WTC11 (cell line): Measurements from ENCODE around the gene KANSL1L. TPM values are rescaled to one million over a fixed set of nuclear protein-coding genes. Genes with fewer than 3 reads are reported as not detected.

Experiments
- ATAC-seq: fragments of 200-7000 bp; cut with Tn5 transposase; 2 replicates; pipeline ENCODE4 v1.10.0; 2021; ENCODE audit warnings: mild to moderate bottlenecking, moderate library complexity
- CTCF ChIA-PET: fragments of 300-600 bp; sonication (Branson Sonifier 250); formaldehyde crosslinking; loops from one replicate; lab custom pipeline; 2021; ENCODE audit warnings: antibody characterized with exemption; lab: Charles Lee
- POLR2A ChIA-PET: fragments of 350-600 bp; sonication (Branson Sonifier 250); formaldehyde crosslinking; loops from one replicate; lab custom pipeline; 2021; ENCODE audit warnings: antibody characterized with exemption; lab: Charles Lee
- DNase-seq: peaks from one replicate; pipeline ENCODE4 v3.0.0; 2021; ENCODE audit warnings: low spot score
- H3K27ac Mint-ChIP-seq: 2 replicates; pipeline ENCODE4 v1.8.0; 2021; ENCODE audit warnings: mixed read lengths
- H3K27me3 Mint-ChIP-seq: 2 replicates; pipeline ENCODE4 v1.8.0; 2021; ENCODE audit warnings: low read depth, mild to moderate bottlenecking, moderate library complexity, mixed read lengths
- H3K36me3 Mint-ChIP-seq: 2 replicates; pipeline ENCODE4 v1.8.0; 2021; ENCODE audit warnings: mixed read lengths
- H3K4me1 Mint-ChIP-seq: 2 replicates; pipeline ENCODE4 v1.8.0; 2022; ENCODE audit warnings: mixed read lengths
- H3K4me3 Mint-ChIP-seq: 2 replicates; pipeline ENCODE4 v1.8.0; 2021; ENCODE audit warnings: mild to moderate bottlenecking, moderate library complexity, mixed read lengths
- H3K9me3 Mint-ChIP-seq: 2 replicates; pipeline ENCODE4 v1.8.0; 2021; ENCODE audit warnings: mixed read lengths
- AR ChIP-seq: fragments of 250-450 bp; sonication (Bioruptor Pico); IDR thresholded peaks from 2 replicates; pipeline ENCODE4 v1.9.0; 2021; ENCODE audit warnings: mild to moderate bottlenecking
- ATF3 ChIP-seq: sonication (generic); formaldehyde crosslinking; conservative IDR thresholded peaks from 2 replicates; pipeline ENCODE4 v1.8.1; 2022; ENCODE audit warnings: mild to moderate bottlenecking, missing genetic modification reagents
- ETV6 ChIP-seq: sonication (generic); formaldehyde crosslinking; IDR thresholded peaks from 2 replicates; pipeline ENCODE4 v1.8.1; 2022; ENCODE audit warnings: mild to moderate bottlenecking, missing genetic modification reagents
- FOXK1 ChIP-seq: sonication (generic); formaldehyde crosslinking; IDR thresholded peaks from 2 replicates; pipeline ENCODE4 v1.8.0; 2022; ENCODE audit warnings: mild to moderate bottlenecking, moderate library complexity, missing genetic modification reagents
- FOXP1 ChIP-seq: sonication (generic); formaldehyde crosslinking; IDR thresholded peaks from 2 replicates; pipeline ENCODE4 v1.8.0; 2022; ENCODE audit warnings: missing genetic modification reagents, mild to moderate bottlenecking, moderate library complexity, borderline replicate concordance
- GRHL2 ChIP-seq: fragments of 250-450 bp; sonication (Bioruptor Pico); IDR thresholded peaks from 2 replicates; pipeline ENCODE4 v1.8.0; 2022; ENCODE audit warnings: mild to moderate bottlenecking, moderate library complexity; ENCODE audit not compliant: insufficient replicate concordance, severe bottlenecking
- JAZF1 ChIP-seq: fragments of 250-450 bp; sonication (Bioruptor Pico); IDR thresholded peaks from 2 replicates; pipeline ENCODE4 v1.9.0; 2021; ENCODE audit warnings: moderate library complexity, mild to moderate bottlenecking, inconsistent platforms
- NFYB ChIP-seq: sonication (generic); formaldehyde crosslinking; conservative IDR thresholded peaks from 2 replicates; pipeline ENCODE4 v1.8.0; 2022; ENCODE audit warnings: low read depth, missing genetic modification reagents
- PRRX2 ChIP-seq: fragments of 250-450 bp; sonication (Bioruptor Pico); IDR thresholded peaks from 2 replicates; pipeline ENCODE4 v1.8.0; 2021; ENCODE audit warnings: mild to moderate bottlenecking
- RELA ChIP-seq: sonication (generic); formaldehyde crosslinking; IDR thresholded peaks from 2 replicates; pipeline ENCODE4 v1.8.1; 2022; ENCODE audit warnings: missing genetic modification reagents, mild to moderate bottlenecking, borderline replicate concordance
- SOX15 ChIP-seq: fragments of 250-450 bp; sonication (Bioruptor Pico); IDR thresholded peaks from 2 replicates; pipeline ENCODE4 v1.9.0; 2021; ENCODE audit warnings: mild to moderate bottlenecking
- SP1 ChIP-seq: sonication (generic); formaldehyde crosslinking; conservative IDR thresholded peaks from 2 replicates; pipeline ENCODE4 v1.8.1; 2022; ENCODE audit warnings: missing genetic modification reagents
- TEAD4 ChIP-seq: sonication (generic); formaldehyde crosslinking; IDR thresholded peaks from 2 replicates; pipeline ENCODE4 v1.8.0; 2022; ENCODE audit warnings: mild to moderate bottlenecking, missing genetic modification reagents
- ZBTB21 ChIP-seq: sonication (generic); formaldehyde crosslinking; IDR thresholded peaks from 2 replicates; pipeline ENCODE4 v1.8.1; 2023; ENCODE audit warnings: mild to moderate bottlenecking, missing genetic modification reagents, borderline replicate concordance
- ZNF219 ChIP-seq: sonication (generic); formaldehyde crosslinking; IDR thresholded peaks from 2 replicates; pipeline ENCODE4 v1.8.0; 2023; ENCODE audit warnings: missing genetic modification reagents, mild to moderate bottlenecking, borderline replicate concordance
- ZNF263 ChIP-seq: sonication (generic); formaldehyde crosslinking; IDR thresholded peaks from 2 replicates; pipeline ENCODE4 v1.8.1; 2022; ENCODE audit warnings: low read depth, mild to moderate bottlenecking, moderate library complexity, missing genetic modification reagents
- ZNF317 ChIP-seq: sonication (generic); formaldehyde crosslinking; IDR thresholded peaks from 2 replicates; pipeline ENCODE4 v1.8.1; 2023; ENCODE audit warnings: low read depth, mild to moderate bottlenecking, moderate library complexity, missing genetic modification reagents, borderline replicate concordance
- ZNF416 ChIP-seq: fragments of 250-450 bp; sonication (Bioruptor Pico); IDR thresholded peaks from 2 replicates; pipeline ENCODE4 v1.9.0; 2021; ENCODE audit warnings: mild to moderate bottlenecking, inconsistent platforms
- total RNA-seq: library from RNA; stranded (reverse); gene quantifications from 3 replicates; pipeline ENCODE4 v1.2.3, GENCODE V29; 2021
- TF ChIP-seq, protein P1 (sequence below): sonication (generic); formaldehyde crosslinking; IDR thresholded peaks from 2 replicates; pipeline ENCODE4 v1.8.1; 2023; ENCODE audit warnings: mild to moderate bottlenecking, missing genetic modification reagents
- TF ChIP-seq, protein P2 (sequence below): fragments of 250-450 bp; sonication (Bioruptor Pico); IDR thresholded peaks from 2 replicates; pipeline ENCODE4 v1.9.0; 2021; ENCODE audit warnings: mild to moderate bottlenecking, borderline replicate concordance
- TF ChIP-seq, protein P3 (sequence below): sonication (generic); formaldehyde crosslinking; IDR thresholded peaks from 2 replicates; pipeline ENCODE4 v1.8.1; 2022; ENCODE audit warnings: mild to moderate bottlenecking, missing genetic modification reagents, moderate library complexity, borderline replicate concordance

Gene KANSL1L
- total RNA-seq, 1 experiment from 2014 or later = 11.4 TPM

- no peaks in the 10 kb centered on the region for H3K9me3 Mint-ChIP-seq
- CTCF ChIA-PET = no interaction called here
- H3K4me1 Mint-ChIP-seq = no peaks in the 10 kb centered on the region
- DNase-seq (no peak), ATAC-seq (no peak)
- TF ChIP-seq AR (CRISPR knock-in tag) = no peak
- TF ChIP-seq SP1 (CRISPR knock-in tag) = no peak
- no peak for TF ChIP-seq ETV6 (CRISPR knock-in tag)
- TF ChIP-seq, protein P1, sequence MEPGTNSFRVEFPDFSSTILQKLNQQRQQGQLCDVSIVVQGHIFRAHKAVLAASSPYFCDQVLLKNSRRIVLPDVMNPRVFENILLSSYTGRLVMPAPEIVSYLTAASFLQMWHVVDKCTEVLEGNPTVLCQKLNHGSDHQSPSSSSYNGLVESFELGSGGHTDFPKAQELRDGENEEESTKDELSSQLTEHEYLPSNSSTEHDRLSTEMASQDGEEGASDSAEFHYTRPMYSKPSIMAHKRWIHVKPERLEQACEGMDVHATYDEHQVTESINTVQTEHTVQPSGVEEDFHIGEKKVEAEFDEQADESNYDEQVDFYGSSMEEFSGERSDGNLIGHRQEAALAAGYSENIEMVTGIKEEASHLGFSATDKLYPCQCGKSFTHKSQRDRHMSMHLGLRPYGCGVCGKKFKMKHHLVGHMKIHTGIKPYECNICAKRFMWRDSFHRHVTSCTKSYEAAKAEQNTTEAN (CRISPR knock-in tag) = no peak
- no peak for TF ChIP-seq NFYB (CRISPR knock-in tag)
- no peak for TF ChIP-seq RELA (CRISPR knock-in tag)
- no peak for TF ChIP-seq ZNF416 (CRISPR knock-in tag)
- TF ChIP-seq JAZF1 (CRISPR knock-in tag) = no peak
- TF ChIP-seq, protein P2, sequence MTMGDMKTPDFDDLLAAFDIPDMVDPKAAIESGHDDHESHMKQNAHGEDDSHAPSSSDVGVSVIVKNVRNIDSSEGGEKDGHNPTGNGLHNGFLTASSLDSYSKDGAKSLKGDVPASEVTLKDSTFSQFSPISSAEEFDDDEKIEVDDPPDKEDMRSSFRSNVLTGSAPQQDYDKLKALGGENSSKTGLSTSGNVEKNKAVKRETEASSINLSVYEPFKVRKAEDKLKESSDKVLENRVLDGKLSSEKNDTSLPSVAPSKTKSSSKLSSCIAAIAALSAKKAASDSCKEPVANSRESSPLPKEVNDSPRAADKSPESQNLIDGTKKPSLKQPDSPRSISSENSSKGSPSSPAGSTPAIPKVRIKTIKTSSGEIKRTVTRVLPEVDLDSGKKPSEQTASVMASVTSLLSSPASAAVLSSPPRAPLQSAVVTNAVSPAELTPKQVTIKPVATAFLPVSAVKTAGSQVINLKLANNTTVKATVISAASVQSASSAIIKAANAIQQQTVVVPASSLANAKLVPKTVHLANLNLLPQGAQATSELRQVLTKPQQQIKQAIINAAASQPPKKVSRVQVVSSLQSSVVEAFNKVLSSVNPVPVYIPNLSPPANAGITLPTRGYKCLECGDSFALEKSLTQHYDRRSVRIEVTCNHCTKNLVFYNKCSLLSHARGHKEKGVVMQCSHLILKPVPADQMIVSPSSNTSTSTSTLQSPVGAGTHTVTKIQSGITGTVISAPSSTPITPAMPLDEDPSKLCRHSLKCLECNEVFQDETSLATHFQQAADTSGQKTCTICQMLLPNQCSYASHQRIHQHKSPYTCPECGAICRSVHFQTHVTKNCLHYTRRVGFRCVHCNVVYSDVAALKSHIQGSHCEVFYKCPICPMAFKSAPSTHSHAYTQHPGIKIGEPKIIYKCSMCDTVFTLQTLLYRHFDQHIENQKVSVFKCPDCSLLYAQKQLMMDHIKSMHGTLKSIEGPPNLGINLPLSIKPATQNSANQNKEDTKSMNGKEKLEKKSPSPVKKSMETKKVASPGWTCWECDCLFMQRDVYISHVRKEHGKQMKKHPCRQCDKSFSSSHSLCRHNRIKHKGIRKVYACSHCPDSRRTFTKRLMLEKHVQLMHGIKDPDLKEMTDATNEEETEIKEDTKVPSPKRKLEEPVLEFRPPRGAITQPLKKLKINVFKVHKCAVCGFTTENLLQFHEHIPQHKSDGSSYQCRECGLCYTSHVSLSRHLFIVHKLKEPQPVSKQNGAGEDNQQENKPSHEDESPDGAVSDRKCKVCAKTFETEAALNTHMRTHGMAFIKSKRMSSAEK (CRISPR knock-in tag) = no peak
- TF ChIP-seq ZNF317 (CRISPR knock-in tag) = no peak
- no peak for TF ChIP-seq ZBTB21
- TF ChIP-seq SOX15 (CRISPR knock-in tag) = no peak
- no peak for TF ChIP-seq FOXP1
- TF ChIP-seq, protein P3, sequence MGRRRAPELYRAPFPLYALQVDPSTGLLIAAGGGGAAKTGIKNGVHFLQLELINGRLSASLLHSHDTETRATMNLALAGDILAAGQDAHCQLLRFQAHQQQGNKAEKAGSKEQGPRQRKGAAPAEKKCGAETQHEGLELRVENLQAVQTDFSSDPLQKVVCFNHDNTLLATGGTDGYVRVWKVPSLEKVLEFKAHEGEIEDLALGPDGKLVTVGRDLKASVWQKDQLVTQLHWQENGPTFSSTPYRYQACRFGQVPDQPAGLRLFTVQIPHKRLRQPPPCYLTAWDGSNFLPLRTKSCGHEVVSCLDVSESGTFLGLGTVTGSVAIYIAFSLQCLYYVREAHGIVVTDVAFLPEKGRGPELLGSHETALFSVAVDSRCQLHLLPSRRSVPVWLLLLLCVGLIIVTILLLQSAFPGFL = no peak
- POLR2A ChIA-PET = no interaction called here
- H3K27ac Mint-ChIP-seq = no peak overlapping the region
- no peaks in the 10 kb centered on the region for H3K36me3 Mint-ChIP-seq
- H3K4me3 Mint-ChIP-seq = no peak overlapping the region
- no peaks in the 10 kb centered on the region for H3K27me3 Mint-ChIP-seq
These were observed 84.3 kb downstream of the KANSL1L start for GRCh38 chr2:210086930-210087329.

DNA sequence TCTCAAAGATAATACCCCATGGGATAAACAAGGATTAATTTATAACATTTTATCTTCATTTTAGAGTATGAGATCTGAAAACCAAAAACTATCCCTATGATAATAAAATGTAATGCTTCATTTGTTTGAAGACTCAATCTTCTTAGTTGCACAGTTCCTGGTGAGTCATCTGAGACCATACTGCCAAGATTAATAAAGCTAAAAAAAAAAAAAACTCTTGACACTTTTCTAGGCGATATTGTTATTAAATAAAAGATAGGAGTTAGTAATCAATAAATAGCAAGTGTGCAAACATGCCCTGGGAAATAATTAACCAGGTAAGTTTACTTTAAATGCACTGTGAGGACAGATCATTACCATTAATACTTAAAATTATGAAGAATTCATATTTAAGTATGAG, 84.9 kb downstream of the KANSL1L start:
- Mint-ChIP-seq H3K9me3 (no peaks in the 10 kb centered on the region), H3K4me3 (no peak overlapping the region)
- CTCF ChIA-PET = no interaction called here
- TF ChIP-seq ZNF219 (CRISPR knock-in tag) = no peak
- no peak for TF ChIP-seq ATF3 (CRISPR knock-in tag)
- no peak for TF ChIP-seq PRRX2 (CRISPR knock-in tag)
- no peak for TF ChIP-seq TEAD4 (CRISPR knock-in tag)
- no peak for TF ChIP-seq GRHL2 (CRISPR knock-in tag)
- no peak for TF ChIP-seq ZNF263
- no peak for TF ChIP-seq FOXK1
- no peak for TF ChIP-seq ZNF317 (CRISPR knock-in tag)
- TF ChIP-seq, all 79 proteins: peak for 0
- no peak overlapping the region for H3K27ac Mint-ChIP-seq
- no peaks in the 10 kb centered on the region for H3K27me3 Mint-ChIP-seq
- POLR2A ChIA-PET = no interaction called here
- ATAC-seq (no peak), DNase-seq (no peak)
- no peaks in the 10 kb centered on the region for H3K4me1 Mint-ChIP-seq
- H3K36me3 Mint-ChIP-seq = no peaks in the 10 kb centered on the region
